ENCODE data around the gene ATP6V1D.
"Not testable (repeated sequence)": the region's sequence is repeated elsewhere in the genome, so short reads cannot be mapped to it uniquely, and the experiment has no call there.

The ATP6V1D gene

DNA sequence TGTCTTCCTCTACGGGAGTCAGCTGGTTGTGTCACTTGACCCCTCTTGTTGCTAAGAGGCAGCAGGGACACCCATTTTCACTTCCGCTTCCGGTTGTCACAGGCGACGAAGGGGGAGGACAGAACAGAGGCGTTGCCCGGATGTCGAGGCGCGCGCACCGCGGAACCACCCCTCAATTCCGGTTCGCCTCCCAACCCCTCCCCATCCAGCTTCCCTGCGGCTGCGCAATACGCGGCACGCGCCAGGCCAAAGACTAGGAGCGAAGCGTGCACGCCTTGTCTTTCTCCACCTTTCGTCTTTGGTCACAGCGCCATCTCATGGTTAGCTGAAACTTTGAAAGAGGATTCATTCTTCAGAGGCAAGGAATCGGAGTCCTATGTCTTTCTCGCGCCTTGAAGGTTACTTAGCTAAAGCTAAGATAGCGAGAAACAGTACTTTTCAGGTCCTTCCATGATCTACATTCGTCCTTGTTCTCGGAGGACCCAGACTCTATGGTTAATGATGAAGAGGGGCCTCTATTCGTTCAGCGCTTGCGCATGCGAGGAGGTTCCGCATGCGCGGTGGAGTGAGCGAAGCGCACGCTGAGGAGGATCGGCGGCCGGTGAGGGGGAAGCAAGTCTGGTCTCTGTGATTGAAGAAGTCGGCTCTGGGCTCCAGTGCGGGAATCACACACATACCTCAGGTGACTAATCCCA, at the start of gene ATP6V1D, which contains the start of gene EIF2S1:
TSS of gene ATP6V1D (minus strand) at position 30 of the 695 bp plus-strand sequence. CDS start 106 bp downstream, outside the sequence.
TSS of gene EIF2S1 (plus strand) at position 554 of the 695 bp plus-strand sequence. CDS start 4,440 bp downstream, outside the sequence.
- TF ChIP-seq, protein P1, sequence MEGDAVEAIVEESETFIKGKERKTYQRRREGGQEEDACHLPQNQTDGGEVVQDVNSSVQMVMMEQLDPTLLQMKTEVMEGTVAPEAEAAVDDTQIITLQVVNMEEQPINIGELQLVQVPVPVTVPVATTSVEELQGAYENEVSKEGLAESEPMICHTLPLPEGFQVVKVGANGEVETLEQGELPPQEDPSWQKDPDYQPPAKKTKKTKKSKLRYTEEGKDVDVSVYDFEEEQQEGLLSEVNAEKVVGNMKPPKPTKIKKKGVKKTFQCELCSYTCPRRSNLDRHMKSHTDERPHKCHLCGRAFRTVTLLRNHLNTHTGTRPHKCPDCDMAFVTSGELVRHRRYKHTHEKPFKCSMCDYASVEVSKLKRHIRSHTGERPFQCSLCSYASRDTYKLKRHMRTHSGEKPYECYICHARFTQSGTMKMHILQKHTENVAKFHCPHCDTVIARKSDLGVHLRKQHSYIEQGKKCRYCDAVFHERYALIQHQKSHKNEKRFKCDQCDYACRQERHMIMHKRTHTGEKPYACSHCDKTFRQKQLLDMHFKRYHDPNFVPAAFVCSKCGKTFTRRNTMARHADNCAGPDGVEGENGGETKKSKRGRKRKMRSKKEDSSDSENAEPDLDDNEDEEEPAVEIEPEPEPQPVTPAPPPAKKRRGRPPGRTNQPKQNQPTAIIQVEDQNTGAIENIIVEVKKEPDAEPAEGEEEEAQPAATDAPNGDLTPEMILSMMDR (conservative IDR thresholded peaks at IDR 0.05; ENCODE audit: low read length) = peak; percentile 98
- peak within 1 kb of the TSS; percentile 95 for H3K4me3 ChIP-seq (ENCODE audit: low read length)
- peak; percentile 99 for DNase-seq (ENCODE audit: low read depth)

DNA sequence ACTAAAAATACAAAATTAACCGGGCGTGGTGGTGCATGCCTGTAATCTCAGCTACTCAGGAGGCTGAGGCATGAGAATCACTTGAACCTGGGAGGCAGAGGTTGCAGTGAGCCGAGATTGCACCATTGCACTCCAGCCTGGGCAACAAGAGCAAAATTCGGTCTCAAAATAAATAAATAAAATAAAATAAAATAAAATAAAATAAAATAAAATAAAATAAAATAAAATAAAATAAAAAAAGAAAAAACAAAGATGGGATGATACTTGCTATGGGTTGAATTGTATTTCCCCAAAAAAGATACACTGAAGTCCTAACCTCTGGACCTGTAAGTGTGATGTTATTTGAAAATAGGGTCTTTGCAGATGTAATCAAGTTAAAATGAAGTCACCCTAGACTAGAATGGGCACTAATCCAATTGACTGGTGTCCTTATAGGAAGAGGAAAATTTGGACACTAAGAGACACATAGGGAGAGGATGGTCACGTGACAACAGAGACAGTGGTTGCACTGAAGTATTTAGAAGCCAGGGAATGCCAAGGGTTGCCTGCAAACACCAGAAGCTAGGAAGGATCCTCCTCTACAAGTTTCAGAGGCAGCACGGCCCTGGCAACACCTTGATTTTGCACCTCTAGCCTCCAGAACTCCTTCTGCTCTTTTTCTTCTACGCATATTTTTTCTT, 48.7 kb upstream of the ATP6V1D start:
- not testable (repeated sequence) for DNase-seq (ENCODE audit: low read depth); H3K4me3 ChIP-seq (ENCODE audit: low read length)

DNA sequence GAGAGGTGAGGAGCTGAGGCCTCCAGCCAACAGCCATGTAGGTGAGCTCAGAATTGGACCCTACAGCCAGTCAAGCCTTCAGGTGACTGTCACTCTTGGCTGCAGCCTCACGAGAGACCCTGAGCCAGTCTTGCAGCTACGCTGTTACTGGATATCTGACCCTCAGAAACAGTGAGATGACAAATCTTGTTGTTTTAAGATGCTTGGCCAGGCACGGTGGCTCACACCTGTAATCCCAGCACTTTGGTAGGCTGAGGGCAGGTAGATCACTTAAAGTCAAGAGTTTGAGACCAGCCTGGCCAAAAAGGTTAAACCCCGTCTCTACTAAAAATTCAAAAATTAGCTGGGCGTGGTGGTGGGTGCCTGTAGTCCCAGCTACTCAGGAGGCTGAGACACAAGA, 46.2 kb upstream of the ATP6V1D start:
- TF ChIP-seq, protein P1 (conservative IDR thresholded peaks at IDR 0.05; ENCODE audit: low read length) = no peak
- no peak for DNase-seq (ENCODE audit: low read depth)
- H3K4me3 ChIP-seq (ENCODE audit: low read length) = no peak overlapping the region

DNA sequence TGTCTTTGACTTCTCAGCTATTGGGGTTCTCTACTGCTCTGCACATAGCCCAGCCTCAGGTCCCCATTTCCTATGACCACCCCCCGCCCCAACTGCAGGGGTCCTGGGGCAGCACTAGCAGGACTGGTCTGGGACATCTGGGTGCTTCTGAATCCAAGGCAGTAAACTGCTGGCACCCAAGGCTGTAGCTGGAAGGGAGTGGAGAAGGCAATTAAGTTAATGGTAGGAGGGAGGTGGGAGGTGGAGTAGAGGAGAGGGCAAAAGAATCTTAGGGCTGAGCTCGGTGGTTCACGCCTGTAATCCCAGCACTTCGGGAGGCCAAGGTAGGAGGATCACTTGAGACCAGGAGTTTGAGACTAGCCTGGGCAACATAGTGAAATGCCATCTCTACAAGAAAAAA, 40.8 kb upstream of the ATP6V1D start:
- TF ChIP-seq, protein P1 (conservative IDR thresholded peaks at IDR 0.05; ENCODE audit: low read length) = no peak
- no peak for DNase-seq (ENCODE audit: low read depth)
- H3K4me3 ChIP-seq (ENCODE audit: low read length) = no peak overlapping the region

DNA sequence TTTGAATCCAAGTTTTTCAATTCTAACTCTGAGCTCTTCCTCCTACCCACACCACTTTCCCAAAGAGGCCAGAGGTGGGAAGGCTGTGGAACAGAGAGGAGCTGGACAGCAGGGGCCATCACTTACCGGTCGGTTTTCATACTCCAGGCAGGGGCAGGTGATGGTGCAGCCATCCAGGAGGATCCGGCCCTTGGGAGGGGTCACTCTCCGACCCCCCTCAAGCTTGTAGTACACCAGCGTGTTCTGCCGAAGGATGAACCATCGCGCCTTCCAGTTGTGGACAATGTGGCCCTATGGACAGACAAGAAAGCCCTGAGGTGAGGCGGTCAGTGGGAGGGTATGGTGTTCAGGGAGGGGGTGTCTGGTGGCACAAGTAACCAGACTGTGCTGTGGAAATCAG, 37.9 kb upstream of the ATP6V1D start:
- H3K4me3 ChIP-seq (ENCODE audit: low read length) = no peak overlapping the region
- TF ChIP-seq, protein P1 (conservative IDR thresholded peaks at IDR 0.05; ENCODE audit: low read length) = no peak
- DNase-seq (ENCODE audit: low read depth) = no peak

DNA sequence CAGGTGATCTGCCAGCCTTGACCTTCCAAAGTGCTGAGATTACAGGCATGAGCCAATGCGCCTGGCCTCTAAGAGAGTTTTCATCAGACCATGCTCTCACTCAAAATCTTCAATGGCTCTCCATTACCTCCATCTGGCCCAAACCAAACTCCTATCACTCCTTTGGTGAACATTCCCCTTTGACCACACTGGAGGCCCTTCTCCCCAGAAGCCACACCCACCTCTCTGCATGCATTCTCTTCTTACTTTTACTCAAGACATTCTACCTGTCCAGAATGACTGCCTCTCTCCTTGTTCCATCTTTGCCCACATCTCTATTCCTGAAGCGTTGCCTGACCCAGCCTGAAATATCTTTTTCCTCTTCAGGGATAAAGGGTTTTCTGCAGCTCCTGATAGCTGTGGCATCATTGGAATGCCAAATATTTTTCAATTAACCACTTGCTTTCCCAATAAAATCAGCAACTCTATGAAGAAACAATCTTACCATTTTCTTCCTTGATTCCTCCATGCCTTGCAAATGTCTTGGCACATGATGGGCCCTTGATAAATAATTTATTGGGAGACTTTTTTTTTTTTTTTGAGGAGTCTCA, 36.9 kb upstream of the ATP6V1D start:
- H3K4me3 ChIP-seq (ENCODE audit: low read length) = no peak overlapping the region
- TF ChIP-seq, protein P1 (conservative IDR thresholded peaks at IDR 0.05; ENCODE audit: low read length) = no peak
- DNase-seq (ENCODE audit: low read depth) = peak; percentile 66

DNA sequence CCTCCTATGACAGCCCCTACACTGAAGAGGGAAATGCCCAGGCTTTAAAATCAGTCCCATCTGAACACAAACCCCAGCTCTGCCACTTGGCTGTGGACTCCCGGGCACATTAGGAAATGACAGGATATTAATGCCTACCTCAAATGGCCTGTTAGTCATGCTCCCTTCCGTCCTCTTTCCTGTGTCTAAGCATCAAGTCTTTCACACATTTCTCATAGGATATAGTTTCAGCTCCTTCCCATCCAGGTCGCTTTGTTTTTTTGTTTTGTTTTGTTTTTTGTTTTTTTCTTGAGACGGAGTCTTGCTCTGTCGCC, 36.2 kb upstream of the ATP6V1D start:
- TF ChIP-seq, protein P1 (conservative IDR thresholded peaks at IDR 0.05; ENCODE audit: low read length) = no peak
- H3K4me3 ChIP-seq (ENCODE audit: low read length) = no peak overlapping the region
- peak; percentile 30 for DNase-seq (ENCODE audit: low read depth)

Measured in AG10803 (cell line).